ENCODE data around the gene GGT7. TPM values are rescaled to one million over a fixed set of nuclear protein-coding genes. Genes with fewer than 3 reads are reported as not detected.

GGT7 gene
- total and polyA plus RNA-seq, 9 of the 15 experiments (the other 6 are each of a cell fraction or from before 2014, with no cell fraction given), result 0.04 to 18.3 (median 5.9) TPM

DNA sequence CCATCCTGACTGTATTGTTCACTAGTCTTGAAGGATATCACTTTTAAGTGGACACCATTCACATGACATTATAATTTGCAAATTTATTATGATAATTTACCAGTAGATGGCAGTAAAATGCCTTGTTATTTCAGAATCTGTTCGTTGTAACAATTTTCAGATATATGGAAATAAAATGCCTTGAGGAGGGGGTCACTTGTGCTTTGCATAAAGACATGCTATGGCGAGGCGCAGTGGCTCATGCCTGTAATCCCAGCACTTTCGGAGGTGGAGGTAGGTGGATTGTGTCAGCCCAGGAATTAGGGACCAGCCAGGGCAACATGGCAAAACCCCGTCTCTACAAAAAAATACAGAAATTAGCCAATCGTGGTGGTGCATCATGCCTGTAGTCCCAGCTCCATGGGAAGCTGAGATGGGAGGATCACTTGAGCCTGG lies 38.2 kb downstream of the GGT7 start (continued):
- TF ChIP-seq, protein P1, sequence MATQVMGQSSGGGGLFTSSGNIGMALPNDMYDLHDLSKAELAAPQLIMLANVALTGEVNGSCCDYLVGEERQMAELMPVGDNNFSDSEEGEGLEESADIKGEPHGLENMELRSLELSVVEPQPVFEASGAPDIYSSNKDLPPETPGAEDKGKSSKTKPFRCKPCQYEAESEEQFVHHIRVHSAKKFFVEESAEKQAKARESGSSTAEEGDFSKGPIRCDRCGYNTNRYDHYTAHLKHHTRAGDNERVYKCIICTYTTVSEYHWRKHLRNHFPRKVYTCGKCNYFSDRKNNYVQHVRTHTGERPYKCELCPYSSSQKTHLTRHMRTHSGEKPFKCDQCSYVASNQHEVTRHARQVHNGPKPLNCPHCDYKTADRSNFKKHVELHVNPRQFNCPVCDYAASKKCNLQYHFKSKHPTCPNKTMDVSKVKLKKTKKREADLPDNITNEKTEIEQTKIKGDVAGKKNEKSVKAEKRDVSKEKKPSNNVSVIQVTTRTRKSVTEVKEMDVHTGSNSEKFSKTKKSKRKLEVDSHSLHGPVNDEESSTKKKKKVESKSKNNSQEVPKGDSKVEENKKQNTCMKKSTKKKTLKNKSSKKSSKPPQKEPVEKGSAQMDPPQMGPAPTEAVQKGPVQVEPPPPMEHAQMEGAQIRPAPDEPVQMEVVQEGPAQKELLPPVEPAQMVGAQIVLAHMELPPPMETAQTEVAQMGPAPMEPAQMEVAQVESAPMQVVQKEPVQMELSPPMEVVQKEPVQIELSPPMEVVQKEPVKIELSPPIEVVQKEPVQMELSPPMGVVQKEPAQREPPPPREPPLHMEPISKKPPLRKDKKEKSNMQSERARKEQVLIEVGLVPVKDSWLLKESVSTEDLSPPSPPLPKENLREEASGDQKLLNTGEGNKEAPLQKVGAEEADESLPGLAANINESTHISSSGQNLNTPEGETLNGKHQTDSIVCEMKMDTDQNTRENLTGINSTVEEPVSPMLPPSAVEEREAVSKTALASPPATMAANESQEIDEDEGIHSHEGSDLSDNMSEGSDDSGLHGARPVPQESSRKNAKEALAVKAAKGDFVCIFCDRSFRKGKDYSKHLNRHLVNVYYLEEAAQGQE (IDR thresholded peaks at IDR 0.05; ENCODE audit: borderline replicate concordance), result peak; percentile 15; the same call in 1 of the 2 replicates
- TF ChIP-seq, protein P1 (CRISPR knock-in tag; IDR thresholded peaks at IDR 0.05; ENCODE audit: low read depth), result no peak
- TF ChIP-seq, protein P2, sequence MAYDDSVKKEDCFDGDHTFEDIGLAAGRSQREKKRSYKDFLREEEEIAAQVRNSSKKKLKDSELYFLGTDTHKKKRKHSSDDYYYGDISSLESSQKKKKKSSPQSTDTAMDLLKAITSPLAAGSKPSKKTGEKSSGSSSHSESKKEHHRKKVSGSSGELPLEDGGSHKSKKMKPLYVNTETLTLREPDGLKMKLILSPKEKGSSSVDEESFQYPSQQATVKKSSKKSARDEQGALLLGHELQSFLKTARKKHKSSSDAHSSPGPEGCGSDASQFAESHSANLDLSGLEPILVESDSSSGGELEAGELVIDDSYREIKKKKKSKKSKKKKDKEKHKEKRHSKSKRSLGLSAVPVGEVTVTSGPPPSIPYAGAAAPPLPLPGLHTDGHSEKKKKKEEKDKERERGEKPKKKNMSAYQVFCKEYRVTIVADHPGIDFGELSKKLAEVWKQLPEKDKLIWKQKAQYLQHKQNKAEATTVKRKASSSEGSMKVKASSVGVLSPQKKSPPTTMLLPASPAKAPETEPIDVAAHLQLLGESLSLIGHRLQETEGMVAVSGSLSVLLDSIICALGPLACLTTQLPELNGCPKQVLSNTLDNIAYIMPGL (CRISPR knock-in tag; IDR thresholded peaks at IDR 0.05), result no peak
- no peak for TF ChIP-seq HMG20B (CRISPR knock-in tag; IDR thresholded peaks at IDR 0.05)
- TF ChIP-seq ZNF668 (CRISPR knock-in tag; IDR thresholded peaks at IDR 0.05), result no peak
- TF ChIP-seq CREM (IDR thresholded peaks at IDR 0.05; ENCODE audit: low read depth), result no peak
- no peak for TF ChIP-seq NEUROD1 (IDR thresholded peaks at IDR 0.05; ENCODE audit: borderline replicate concordance, low read depth, low read length, partially characterized antibody)
- TF ChIP-seq MBD2 (IDR thresholded peaks at IDR 0.05; ENCODE audit: borderline replicate concordance, low read depth), result no peak
- TF ChIP-seq, protein P3, sequence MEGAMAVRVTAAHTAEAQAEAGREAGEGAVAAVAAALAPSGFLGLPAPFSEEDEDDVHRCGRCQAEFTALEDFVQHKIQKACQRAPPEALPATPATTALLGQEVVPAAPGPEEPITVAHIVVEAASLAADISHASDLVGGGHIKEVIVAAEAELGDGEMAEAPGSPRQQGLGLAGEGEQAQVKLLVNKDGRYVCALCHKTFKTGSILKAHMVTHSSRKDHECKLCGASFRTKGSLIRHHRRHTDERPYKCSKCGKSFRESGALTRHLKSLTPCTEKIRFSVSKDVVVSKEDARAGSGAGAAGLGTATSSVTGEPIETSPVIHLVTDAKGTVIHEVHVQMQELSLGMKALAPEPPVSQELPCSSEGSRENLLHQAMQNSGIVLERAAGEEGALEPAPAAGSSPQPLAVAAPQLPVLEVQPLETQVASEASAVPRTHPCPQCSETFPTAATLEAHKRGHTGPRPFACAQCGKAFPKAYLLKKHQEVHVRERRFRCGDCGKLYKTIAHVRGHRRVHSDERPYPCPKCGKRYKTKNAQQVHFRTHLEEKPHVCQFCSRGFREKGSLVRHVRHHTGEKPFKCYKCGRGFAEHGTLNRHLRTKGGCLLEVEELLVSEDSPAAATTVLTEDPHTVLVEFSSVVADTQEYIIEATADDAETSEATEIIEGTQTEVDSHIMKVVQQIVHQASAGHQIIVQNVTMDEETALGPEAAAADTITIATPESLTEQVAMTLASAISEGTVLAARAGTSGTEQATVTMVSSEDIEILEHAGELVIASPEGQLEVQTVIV (CRISPR knock-in tag; IDR thresholded peaks at IDR 0.05; ENCODE audit: borderline replicate concordance), result no peak
- TF ChIP-seq ZC3H4 (CRISPR knock-in tag; IDR thresholded peaks at IDR 0.05; ENCODE audit: borderline replicate concordance), result no peak
- TF ChIP-seq, protein P4, sequence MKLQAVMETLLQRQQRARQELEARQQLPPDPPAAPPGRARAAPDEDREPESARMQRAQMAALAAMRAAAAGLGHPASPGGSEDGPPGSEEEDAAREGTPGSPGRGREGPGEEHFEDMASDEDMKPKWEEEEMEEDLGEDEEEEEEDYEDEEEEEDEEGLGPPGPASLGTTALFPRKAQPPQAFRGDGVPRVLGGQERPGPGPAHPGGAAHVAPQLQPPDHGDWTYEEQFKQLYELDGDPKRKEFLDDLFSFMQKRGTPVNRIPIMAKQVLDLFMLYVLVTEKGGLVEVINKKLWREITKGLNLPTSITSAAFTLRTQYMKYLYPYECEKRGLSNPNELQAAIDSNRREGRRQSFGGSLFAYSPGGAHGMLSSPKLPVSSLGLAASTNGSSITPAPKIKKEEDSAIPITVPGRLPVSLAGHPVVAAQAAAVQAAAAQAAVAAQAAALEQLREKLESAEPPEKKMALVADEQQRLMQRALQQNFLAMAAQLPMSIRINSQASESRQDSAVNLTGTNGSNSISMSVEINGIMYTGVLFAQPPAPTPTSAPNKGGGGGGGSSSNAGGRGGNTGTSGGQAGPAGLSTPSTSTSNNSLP (IDR thresholded peaks at IDR 0.05; ENCODE audit: borderline replicate concordance, low read depth, low read length), result peak; percentile 89
- TF ChIP-seq, protein P5, sequence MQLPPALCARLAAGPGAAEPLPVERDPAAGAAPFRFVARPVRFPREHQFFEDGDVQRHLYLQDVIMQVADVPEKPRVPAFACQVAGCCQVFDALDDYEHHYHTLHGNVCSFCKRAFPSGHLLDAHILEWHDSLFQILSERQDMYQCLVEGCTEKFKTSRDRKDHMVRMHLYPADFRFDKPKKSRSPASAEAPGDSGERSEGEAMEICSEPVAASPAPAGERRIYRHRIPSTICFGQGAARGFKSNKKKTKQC (CRISPR knock-in tag; IDR thresholded peaks at IDR 0.05), result no peak
- no peak for TF ChIP-seq ADNP (tag; IDR thresholded peaks at IDR 0.05)
